Measurements from ENCODE around the gene ARMC7. TPM values are rescaled to one million over a fixed set of nuclear protein-coding genes. Genes with fewer than 3 reads are reported as not detected.
"Not testable (repeated sequence)": the region's sequence is repeated elsewhere in the genome, so short reads cannot be mapped to it uniquely, and the experiment has no call there.

The ARMC7 gene
- total RNA-seq, 2 donors from 2014 or later: 20.3 to 29.9 TPM

DNA sequence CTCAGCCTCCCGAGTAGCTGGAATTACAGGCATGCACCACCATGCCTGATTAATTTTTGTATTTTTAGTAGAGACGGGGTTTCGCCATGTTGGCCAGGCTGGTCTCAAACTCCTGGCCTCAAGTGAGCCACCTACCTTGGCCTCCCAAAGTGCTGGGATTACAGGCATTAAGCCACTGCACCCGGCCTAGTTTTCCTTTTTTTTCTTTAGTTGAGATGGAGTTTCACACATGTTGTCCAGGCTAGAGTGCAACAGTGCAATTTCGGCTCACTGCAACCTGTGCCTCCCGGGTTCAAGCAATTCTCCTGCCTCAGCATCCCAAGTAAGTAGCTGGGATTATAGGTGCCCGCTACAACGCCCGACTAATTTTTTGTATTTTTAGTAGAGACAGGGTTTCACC lies 28.0 kb downstream of the ARMC7 start:
- ATAC-seq; intact Hi-C loops (cut with DNase I, micrococcal nuclease); DNase-seq: not testable (repeated sequence)

DNA sequence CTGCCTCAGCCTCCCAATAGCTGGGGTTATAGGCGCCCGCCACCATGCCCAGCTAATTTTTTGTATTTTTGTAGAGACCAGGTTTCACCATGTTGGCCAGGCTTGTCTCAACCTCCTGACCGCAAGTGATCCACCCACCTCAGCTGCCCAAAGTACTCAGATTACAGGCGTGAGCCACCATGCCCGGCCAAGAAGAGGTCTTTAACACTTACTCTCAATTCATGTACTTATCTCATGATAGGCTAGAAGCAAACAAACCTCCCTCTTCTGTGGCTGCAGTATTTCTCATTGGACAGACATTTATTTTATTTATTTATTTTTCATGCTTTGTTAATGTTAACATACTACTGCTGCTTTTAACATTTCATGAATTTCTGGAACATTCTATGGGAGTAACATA lies 28.8 kb downstream of the ARMC7 start:
- intact Hi-C loops (cut with DNase I, micrococcal nuclease): no loop called here
- DNase-seq (no peak), ATAC-seq (no peak)

DNA sequence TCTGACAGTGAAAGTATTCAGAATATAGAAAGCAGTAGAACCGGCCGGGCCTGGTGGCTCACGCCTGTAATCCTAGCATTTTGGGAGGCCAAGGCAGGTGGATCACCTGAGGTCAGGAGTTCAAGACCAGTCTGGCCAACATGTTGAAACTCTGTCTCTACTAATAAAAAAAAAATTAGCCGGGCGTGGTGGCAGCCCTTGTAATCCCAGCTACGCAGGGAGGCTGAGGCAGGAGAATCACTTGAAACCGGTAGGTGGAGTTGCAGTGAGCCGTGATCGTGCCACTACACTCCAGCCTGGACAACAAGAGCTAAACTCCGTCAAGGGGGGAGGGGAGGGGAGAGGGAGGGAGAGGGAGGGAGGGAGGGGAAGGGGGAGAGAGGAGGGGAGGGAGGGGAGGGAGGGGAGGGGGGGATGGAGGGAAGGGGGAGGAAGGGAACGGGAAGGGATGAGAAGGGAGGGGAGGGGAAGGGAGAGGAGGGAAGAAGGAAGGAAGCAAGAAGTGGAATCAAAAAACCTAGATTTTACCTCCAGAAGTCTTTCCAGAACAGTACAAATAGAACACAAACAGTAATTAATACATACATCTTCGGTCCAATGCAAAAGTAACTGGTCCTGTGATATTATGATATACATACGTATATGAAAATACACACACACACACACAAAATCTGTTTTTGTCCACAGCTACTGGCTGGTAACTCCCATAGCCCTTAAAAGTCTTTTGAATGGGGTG lies 32.6 kb downstream of the ARMC7 start:
- ATAC-seq (no peak), DNase-seq (no peak)
- intact Hi-C loops (cut with DNase I, micrococcal nuclease): no loop called here

DNA sequence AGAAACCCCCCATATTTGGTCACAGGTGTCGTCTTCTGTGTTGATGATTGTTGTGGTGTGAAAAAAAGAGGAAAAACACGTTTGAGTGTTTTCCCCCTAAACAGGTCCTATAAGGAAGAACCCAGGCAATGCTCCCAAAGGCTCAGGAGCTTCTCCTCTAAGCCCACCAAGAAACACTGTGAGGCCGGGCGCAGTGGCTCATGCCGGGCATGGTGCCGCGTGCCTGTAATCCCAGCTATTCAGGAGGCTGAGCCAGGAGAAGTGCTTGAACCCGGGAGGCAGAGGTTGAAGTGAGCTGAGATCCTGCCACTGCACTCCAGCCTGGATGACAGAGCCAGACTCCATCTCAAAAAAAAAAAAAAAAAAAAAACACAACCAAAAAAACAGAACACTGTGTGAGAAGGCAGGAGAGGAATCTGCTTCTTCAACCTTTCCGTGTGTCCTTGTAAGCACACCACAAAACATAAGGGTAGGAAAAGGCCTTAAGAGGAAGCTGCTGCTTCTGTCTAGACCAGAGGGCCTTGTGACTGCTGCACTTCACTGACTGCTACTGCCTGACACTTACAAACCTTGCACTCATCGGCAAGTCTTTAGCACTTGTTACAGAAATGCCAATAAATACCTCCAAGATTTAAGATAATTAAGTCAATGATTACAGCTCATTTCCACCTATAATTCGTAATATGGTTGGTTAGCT lies 35.2 kb downstream of the ARMC7 start:
- intact Hi-C loops (cut with DNase I, micrococcal nuclease): no loop called here
- DNase-seq: no peak
- no peak for ATAC-seq

DNA sequence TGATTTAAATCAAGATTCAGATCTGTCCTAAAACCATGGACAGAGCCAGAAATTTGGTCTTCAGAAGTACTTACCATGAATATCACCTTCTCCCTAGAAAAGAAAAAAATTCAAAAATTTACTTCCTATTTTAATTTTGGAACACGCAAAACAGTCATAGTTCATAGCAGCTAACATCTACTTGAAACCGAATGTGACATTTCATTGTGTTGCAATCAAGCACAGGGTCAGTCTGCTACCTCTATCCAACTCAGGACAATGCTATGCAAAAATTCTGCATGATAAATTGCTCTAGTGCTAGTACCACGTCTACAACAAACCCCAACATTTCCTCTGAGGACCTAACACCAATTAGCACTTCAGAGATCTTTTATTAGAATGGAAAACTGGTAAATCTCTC lies 36.8 kb downstream of the ARMC7 start:
- DNase-seq (no peak), ATAC-seq (no peak)
- intact Hi-C loops (cut with DNase I, micrococcal nuclease): no loop called here

DNA sequence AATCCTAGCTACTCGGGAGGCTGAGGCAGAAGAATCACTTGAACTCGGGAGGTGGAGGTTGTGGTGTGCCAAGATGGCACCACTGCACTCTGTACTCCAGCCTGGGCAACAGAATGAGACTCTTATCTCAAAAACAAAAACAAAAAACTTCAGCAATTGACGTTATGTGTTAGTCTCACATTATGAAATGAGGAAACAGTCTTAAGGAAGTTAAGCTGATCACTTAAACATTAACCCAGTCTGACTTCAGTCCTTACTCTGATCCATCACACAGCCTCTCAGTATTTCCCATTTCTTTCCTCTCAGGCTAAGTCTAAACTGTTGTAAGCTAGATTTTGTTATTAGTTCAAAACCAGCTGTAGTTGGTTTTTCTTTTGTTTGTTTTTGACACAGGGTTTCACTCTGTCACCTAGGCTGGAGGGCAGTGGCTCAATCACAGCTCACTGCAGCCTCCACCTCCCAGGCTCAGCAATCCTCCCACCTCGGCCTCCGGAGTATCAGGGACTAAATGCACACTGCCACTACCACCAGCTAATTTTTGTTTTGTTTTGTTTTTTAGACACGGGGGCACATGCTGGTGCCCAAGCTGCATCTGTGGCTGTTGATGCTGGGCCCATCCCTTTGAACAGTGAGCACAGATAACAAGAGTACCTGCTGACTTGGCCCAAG lies 38.2 kb downstream of the ARMC7 start:
- ATAC-seq (peak; percentile 93), DNase-seq (no peak)
- intact Hi-C loops (cut with DNase I, micrococcal nuclease): no loop called here

DNA sequence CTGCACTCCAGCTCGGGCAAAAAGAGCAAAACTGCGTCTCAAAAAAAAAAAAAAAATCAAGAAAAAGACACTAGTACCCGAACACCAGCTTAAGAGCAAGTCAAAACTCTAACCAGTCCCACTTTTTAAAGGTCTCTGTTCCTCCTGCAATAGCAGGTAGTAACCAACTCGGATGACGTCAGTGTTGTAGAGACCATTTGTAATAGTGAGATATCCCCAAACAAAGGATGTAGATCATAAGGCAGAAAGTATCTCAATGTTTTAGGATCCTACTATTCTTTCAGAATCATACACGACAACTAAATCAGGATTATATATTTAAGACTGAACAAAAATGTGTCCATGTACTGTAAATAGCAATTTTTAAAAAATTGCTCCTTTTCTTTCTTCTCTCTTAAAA lies 42.2 kb downstream of the ARMC7 start:
- intact Hi-C loops (cut with DNase I, micrococcal nuclease): no loop called here
- DNase-seq: no peak
- no peak for ATAC-seq

DNA sequence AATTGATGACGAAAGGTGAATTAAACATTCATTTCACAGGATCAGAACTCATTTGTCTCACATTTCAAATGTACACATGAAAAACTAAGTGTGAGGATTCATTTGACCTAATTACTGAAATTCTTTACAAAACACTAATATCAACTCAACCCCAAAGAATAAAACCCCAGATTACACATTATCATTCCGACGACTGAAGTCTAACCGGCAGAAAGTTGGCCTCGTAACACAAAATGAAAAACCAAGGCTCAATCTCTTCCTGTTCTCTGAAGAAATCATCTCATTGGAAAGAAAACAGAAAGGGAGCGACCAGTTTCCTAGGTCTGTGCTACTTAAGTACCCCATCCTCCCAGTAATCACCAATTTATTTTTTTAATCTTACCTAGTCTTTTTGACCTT lies 42.8 kb downstream of the ARMC7 start:
- no peak for ATAC-seq
- DNase-seq: no peak
- intact Hi-C loops (cut with DNase I, micrococcal nuclease): no loop called here

DNA sequence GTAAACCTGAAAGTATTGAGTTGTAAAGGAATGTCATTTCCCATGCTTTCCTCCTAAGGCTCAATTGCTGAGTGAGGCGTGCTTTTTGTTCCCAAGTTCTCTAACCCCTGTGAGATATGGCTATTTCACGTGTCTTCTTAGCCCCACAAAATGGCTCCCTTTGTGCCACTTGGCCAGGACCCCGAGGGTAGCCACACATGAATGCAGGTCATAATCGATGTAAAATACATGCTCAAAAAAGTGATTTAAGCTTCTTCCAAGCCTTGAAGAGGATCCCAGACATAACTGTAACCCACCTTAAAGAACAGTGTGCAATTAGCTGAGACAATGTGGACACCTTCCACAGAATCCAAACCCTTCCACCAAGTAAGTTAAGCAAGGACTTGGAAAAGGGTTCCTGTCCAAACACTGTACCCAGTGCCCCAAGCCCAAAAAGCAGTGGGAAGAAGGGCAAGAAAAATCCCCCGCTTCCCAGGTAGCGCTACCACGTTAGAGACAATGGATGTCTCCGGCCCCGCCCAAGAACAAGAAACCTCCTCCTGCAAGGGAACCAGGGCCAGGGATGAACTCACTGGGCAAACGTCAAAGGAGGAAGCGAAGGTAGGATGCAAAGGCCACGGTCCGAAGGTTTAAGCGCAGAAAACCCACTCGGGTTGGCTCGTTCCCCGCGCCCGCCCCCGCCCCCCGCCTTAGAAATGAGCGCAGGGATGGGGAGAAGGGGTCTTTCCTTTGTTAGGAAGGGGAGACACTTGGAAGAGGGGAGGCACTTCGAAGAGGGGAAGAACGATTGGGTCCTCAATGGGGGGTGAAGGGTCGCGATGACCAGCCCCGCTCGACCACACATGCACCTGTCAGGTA lies 43.4 kb downstream of the ARMC7 start:
- intact Hi-C loops (cut with DNase I, micrococcal nuclease): no loop called here
- DNase-seq (peak; percentile 72 to 74), ATAC-seq (peak; percentile 74)

DNA sequence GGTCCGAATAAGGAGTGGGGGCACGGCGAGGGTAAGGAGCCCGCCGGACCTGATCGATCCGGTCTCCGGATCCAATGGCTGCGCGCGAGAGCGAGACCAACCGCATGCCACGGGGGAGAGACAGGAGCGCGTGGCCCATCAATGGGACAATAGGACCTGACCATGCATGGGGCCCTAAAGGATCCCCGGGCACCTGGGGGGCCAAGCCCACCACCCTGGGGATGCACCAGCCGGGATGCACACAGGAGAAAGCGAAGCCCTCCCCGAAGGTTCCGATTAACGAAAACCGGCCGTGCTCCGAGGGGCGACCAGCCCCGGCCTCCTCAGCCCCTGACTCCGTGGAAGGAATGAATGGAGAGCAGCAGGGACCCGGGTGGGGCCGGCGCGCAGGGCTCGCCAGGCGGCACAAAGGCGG lies 44.0 kb downstream of the ARMC7 start:
- intact Hi-C loops (cut with DNase I, micrococcal nuclease): no loop called here
- DNase-seq (peak in 1 of 2 donors; percentile 48), ATAC-seq (peak; percentile 30)

DNA sequence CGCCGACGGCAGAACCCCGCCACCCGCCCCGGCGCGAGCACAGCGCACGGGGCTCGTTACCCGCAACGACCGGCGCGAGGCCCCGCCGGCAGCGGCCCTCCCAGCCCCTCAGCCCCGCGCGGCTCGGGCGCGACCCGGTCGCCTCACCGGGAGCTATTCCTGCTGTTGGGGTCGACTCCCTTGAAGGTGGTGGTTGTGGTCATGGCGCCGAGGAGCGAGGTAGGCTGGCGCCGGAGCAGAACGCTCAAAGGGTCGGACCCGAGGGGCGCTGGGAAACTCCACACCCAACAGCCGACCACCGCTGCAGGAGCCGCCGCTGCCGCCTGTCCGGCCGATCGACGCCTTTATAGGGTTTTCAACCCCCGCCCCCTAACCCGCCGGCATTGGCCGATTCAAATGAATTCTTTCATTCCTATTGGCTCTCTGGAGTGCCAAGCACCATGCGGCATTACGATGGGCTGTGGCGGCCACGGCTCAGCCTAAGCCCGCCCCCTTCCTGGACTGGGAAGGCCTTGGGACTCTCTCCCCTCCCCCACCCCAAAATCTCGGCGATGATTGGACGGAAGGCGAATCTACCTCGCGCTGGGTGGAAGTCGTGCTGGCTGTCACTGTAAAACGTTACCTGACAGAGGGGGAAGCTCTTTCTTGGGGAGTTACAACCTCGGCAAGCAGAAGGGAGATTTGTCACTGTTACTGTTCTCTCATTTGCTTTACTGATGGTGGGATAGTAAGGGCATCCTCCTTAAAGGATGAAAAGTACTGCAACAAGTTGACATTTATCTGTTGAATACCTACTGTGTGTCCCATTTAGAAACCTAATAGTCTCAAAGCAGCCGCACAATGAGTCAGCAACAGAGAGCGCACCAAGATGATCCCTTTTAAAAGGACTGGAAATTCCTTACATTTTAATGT lies 44.7 kb downstream of the ARMC7 start, which contains the start of gene JPT1:
JPT1 (minus strand) TSS at position 318 of the 912 bp plus-strand sequence; CDS start at position 203, 115 bp downstream.
- intact Hi-C loops (cut with DNase I, micrococcal nuclease): no loop called here
- DNase-seq (peak; percentile 99), ATAC-seq (peak; percentile 91)

DNA sequence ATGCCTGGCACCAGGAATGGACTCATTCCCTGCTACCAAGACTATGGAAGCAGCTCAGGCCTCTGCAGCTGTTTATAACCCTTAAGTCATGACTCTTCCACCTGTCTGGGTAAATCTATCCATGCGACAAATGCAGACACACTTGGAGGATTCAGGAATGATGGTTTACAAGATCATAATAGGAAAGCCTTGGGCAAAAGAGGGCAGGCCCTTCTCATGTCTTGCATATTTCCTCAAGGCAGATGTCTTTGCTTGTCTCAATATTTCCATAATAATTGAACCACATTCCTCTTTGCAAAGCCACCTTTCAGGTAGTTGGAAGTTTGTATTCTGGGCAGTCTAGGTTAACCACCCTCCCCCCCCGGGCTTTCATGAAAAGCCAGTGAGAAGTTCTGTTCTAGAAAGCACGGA lies 45.4 kb downstream of the ARMC7 start:
- no peak for ATAC-seq
- intact Hi-C loops (cut with DNase I, micrococcal nuclease): no loop called here

DNA sequence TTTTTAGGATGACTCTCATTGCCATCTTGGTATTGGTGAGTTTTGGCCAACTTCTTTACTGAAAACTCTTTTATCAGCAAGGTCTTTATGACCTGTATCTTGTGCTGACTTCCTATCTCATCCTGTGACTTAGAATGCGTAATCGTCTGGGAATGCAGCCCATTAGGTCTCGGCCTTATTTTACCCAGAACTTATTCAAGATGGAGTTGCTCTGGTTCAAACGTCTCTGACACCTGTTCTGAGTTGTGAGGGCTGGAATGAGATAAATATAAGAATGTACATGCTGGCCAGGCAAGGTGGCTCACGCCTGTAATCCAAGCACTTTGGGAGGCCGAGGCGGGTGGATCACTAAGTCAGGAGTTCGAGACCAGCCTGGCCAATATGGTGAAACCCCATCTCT lies 48.7 kb downstream of the ARMC7 start:
- intact Hi-C loops (cut with DNase I, micrococcal nuclease); ATAC-seq; DNase-seq: not testable (repeated sequence)

More for the DNA sequence above, 45.4 kb downstream of the ARMC7 start:
- DNase-seq: no peak

DNA sequence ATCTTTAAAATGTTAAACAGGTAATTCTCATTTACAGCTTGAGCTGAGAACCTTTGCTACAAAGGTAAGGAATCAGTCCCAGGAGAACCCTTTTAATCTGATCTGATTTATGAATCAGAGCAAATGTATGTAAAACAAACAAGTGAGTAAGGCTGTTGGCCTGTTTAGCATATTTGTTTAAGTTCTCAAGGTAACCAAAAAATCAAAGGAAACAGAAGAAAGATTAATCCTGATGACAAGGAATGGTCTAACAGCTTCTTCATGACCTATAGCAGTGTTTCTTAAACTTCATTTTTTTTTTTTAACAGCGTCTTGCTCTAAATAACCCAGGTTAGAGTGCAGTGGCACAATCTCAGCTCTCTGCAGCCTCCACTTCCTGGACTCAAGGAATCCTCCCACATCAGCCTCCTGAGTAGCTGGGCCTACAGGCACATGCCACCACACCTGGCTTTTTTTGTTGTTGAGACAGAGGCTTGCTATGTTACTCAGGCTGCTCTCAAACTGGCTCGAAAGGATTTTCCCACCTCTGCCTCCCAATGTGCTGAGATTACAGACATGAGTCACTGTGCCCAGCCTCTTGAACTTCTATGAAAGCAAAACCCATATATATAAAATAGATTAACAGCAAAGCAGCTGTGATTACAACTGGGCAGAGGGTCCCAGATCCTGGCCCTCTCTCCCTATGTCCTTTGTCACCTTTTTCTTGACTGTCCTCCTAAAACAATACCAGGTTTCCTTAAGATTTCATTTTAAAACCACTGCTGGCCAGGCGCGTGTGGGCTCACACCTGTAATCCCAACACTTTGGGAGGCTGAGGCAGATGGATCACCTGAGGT lies 49.6 kb downstream of the ARMC7 start:
- no peak for DNase-seq
- intact Hi-C loops (cut with DNase I, micrococcal nuclease): no loop called here
- peak; percentile 5 for ATAC-seq

DNA sequence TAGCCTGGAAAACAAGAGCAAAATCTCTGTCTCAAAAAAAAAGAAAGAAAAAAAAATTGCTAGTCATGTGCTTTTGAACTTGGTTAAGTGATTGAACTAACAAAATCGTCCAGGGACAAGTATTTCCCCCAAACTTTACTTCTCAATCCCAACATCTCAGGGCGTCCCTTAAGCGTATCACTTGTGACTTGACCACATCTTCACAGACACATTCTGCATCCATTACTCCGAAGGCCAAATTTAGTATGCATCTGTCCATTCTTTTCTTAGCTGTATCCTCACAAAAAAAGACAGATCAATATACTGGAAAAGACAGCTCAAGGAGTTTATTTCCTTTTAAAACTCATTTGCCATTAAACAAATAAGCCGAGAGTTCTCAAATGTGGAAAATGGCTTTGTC lies 50.4 kb downstream of the ARMC7 start:
- intact Hi-C loops (cut with DNase I, micrococcal nuclease): no loop called here

DNA sequence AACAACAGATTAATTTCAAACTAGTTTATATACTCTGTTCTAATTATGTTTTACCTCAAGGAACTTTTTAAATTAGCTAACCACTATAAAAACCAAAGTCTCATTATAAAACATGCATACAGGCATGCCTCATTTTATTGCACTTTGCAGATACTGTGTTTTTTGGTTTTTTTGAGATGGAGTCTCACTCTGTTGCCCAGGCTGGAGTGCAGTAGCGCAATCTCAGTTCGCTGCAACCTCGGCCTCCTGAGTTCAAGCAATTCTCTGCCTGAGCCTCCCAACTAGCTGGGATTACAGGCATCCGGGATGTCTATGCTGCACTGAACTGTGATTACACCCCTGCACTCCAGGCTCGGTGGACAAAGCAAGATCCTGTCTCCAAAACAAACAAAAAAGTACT lies 53.3 kb downstream of the ARMC7 start:
- no peak for DNase-seq
- no peak for ATAC-seq
- intact Hi-C loops (cut with DNase I, micrococcal nuclease): no loop called here

More for the DNA sequence above, 50.4 kb downstream of the ARMC7 start:
- no peak for DNase-seq
- no peak for ATAC-seq

DNA sequence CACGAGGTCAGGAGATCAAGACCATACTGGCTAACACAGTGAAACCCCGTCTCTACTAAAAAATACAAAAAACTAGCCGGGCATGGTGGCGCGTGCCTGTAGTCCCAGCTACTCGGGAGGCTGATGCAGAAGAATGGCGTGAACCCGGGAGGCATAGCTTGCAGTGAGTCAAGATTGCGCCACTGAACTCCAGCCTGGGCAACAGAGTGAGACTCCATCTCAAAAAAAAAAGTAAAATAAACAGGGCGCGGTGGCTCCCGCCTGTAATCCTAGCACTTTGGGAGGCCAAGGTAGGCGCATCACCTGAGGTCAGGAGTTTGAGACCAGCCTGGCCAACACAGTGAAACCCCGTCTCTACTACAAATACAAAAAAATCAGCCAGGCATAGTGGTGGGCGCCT lies 54.8 kb downstream of the ARMC7 start:
- ATAC-seq; DNase-seq; intact Hi-C loops (cut with DNase I, micrococcal nuclease): not testable (repeated sequence)

All from left colon (tissue), 2 donors.